HG03095 (cell line): ENCODE data around the gene DHX58.

Experiments used
- ATAC-seq: cut with Tn5 transposase; IDR thresholded peaks from one replicate; pipeline ENCODE4 v1.9.1; 2021; ENCODE audit warnings: moderate library complexity; ENCODE audit not compliant: unreplicated experiment

The DHX58 gene

DNA sequence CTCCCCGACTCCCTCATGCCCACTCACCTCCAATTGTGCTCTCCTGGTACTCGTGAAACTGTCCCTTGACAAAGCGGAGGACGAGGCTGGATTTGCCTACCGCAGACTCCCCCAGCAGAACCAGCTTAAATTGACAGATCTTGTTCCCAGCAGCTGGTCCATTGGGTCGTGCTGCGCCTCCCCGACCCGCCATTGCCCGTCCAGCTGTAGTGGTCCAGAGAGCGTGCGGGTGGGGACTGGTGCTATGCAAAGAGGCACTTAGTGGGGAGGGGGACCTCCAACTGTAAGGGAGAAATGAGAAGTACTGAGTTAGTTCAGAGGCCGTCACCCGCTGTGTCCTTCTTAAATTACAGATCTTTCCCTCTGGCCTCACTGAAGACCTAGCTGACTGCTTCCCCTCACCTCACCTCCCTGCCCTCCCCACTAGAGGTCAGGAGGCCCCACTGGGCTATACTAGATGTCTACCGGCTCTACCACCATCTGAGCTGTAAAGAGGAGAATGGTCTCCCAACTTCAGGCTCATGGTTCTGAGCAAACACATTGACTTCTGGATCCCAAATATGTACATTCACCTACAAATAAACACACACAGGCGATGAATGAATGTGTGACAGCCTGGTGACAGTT is 17.9 kb upstream of the DHX58 start:
- ATAC-seq: no peak

DNA sequence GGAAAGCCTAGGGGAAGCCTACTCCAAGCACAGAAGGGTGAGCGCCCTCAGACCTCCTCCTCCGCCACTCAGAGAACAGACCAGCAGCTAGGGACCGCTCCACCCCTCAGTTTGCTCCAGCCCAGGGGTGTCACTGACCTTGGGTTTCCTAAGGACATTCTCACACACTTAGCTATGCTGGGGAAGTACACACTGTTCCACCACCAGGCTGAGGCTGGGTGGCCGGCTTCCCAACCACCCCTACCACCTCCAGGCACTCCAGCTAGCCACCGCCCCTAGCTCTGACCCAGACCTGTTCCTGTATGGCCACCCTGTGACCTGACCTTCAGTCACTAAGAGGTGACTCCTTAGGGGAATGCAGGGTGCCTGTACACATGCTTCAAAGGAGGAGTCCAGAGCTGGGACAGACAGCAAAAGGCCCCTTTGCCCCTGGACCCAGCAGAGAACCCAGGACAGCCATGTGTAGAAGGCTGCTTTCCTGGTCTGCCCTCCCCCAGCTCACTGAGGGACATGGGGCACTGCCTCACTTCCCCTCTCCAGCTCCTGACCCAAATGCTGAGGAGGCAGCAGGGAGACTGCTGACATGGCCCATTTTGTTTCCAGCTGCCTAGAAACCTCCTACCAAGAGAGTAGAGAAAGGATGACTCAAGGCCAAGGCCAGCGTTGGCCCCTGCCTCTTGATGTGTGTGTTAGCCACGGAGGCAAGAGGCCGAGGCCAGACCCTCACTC is 16.8 kb upstream of the DHX58 start:
- ATAC-seq: no peak

DNA sequence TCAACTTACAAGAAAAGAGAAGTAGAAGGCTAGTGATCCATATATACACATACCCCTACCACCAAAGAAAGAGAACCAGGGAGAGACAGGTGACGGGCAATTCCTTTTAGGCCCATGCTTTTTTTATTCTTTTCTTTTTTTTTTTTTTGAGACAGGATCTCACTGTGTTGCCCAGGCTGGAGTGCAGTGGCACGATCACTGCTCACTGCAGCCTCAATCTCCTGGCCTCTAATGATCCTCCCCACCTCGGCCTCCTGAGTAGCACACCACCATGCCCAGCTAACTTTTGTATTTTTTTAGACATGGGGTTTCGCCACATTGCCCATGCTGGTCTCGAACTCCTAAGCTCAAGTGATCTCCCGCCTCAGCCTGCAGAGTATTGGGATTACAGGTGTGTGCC is 14.9 kb upstream of the DHX58 start:
- ATAC-seq: no peak

GRCh38 chr17:42126836-42127235 is 14.3 kb upstream of the DHX58 start:
- ATAC-seq: no peak

GRCh38 chr17:42125565-42125964 is 13.1 kb upstream of the DHX58 start:
- ATAC-seq: no peak

DNA sequence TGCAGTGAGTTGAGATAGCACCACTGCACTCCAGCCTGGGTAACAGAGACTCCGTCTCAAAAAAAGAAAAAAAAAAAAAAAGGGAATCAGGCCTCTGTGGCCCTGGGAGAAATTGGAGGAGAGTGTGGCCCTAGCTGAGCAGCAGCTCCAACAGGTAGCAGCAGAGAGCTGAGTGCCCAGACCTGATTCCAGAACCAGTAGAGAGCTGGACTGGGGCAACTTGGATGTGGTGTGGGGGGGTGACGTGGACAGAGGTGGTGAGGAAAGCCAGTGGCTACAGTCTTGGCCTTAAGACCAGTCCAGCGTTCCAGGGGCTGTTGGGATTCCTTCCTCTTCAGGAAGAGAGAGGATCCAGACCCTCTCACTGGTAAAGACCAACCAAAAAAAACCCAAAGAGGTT is 11.7 kb upstream of the DHX58 start:
- ATAC-seq: no peak

- ATAC-seq: no peak
These were observed 10.1 kb upstream of the DHX58 start, which contains the start of gene HSPB9 for GRCh38 chr17:42122371-42123303. HSPB9 (plus strand) TSS chr17:42122804; CDS start chr17:42122851, 47 bp downstream.

- ATAC-seq: no peak
These were observed 8.6 kb upstream of the DHX58 start, which contains the start of gene KAT2A for GRCh38 chr17:42120770-42121769. KAT2A (minus strand) TSS chr17:42121367; CDS start chr17:42121304, 63 bp downstream.

DNA sequence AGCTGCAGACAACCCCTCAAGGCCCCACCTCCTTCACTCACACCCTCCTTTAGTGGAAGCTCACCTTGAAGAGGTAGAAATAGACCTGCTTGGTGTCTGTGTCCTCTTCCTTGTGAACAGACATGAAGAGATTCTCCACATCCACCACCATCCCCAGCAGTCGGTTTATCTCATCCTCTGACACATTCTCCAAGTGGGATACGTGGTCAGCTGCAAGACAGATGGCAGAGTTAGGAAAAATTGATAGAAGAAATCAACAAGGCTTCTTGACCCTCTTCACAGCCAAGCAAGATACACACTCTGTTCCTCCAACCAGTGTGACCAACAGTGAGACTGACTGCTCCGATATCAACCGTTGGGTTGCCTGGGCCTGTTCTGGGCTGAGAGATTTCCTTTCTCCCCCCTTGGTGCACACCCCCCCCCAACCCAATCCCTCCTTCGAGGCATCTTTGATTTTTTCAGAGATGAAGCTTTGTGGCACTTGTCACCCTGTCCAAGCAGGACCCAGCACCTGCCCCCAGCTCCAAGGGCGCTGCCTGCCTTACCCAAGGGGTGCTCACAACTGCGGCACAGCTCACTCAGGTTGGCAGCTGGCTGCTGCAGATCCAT is 7.8 kb upstream of the DHX58 start:
- no peak for ATAC-seq

GRCh38 chr17:42119301-42119700 is 6.8 kb upstream of the DHX58 start:
- no peak for ATAC-seq

- no peak for ATAC-seq
These were observed 6.0 kb upstream of the DHX58 start for GRCh38 chr17:42118545-42118944.

DNA sequence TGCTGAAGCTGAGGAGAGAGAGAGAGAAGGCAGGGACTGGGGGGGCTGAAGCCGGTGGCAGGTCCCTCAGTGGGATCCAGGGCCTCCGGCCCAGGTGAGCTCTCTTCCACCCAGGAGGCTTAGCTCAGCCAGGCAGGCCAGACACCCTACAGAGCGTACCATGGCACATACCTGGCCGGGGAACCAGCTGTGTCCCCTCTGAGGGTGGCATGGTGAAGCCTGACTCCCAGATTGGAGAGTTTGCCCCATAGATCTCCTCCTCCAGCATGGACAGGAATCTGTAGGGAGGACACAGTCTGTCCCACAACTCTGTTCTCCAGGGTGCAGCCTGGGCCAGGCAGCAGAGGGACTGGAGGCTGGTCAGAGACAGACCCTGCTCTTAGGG is 5.6 kb upstream of the DHX58 start:
- no peak for ATAC-seq

GRCh38 chr17:42117397-42118125 is 5.0 kb upstream of the DHX58 start:
- ATAC-seq: no peak

- no peak for ATAC-seq
These were observed 4.3 kb upstream of the DHX58 start for GRCh38 chr17:42116705-42117396.

GRCh38 chr17:42114118-42114517 is 1.6 kb upstream of the DHX58 start:
- no peak for ATAC-seq

DNA sequence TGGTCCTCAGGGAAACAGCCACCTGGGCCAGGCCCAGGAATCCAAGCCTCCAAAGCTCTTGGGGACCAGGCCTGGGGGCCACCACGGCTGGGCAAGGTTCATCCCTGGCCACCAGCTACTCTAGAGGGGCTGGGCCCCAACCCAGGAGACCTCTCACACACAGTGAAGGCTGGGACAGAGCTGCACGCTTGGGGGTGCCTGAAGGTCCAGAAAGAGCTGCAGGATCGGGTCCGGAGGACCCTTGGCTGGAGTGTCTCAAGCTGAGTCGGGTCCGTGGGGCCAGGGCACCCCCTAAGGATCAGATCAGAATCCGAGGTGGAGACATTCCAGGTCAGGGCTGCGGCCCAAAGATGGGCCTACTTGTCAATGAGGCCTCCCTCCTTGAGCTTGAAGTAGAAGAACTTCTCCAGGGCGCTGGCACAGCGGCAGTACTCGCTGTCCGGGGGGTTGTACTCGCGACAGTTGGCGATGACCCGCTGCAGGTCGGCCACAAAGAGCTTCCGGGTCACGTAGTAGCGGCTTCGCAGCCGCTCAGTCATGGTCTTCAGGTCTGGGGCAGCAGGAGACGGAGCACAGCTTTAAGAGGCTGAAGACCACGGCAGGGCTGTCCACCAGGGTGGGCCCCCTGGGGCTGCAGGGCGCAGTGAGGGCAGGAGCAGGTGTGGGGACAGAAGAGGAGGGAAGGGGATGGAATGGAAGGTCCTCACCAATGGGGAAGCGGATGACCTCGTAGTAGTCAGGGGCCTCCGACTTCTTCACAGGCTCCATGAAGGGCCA is 967 bp upstream of the DHX58 start:
- no peak for ATAC-seq

GRCh38 chr17:42111871-42112551 is 503 bp downstream of the DHX58 start:
- no peak for ATAC-seq
